HEK293T (cell line): Measurements from ENCODE around the gene SCRN1.

Experiments
- ARNT ChIP-seq: fragments of 450-650 bp; IDR thresholded peaks from 2 replicates; pipeline ENCODE4 v1.6.1; 2017; ENCODE audit warnings: mild to moderate bottlenecking
- FOXA1 ChIP-seq: fragments of 450-650 bp; IDR thresholded peaks from 2 replicates; pipeline ENCODE4 v1.6.1; 2016; ENCODE audit warnings: mild to moderate bottlenecking
- FOXK2 ChIP-seq: fragments of 450-650 bp; IDR thresholded peaks from 2 replicates; pipeline ENCODE4 v1.6.1; 2016; ENCODE audit warnings: mild to moderate bottlenecking
- FOXM1 ChIP-seq: fragments of 450-650 bp; IDR thresholded peaks from 2 replicates; pipeline ENCODE4 v1.6.1; 2017; ENCODE audit warnings: mild to moderate bottlenecking, borderline replicate concordance
- NFRKB ChIP-seq: fragments of 450-650 bp; IDR thresholded peaks from 2 replicates; pipeline ENCODE4 v1.6.1; 2016; ENCODE audit warnings: mild to moderate bottlenecking, moderate library complexity
- SP1 ChIP-seq: fragments of 450-650 bp; IDR thresholded peaks from 2 replicates; pipeline ENCODE4 v1.6.1; 2017

GRCh38 chr7:29926216-29926615 is 63.4 kb downstream of the SCRN1 start:
- TF ChIP-seq FOXM1, result no peak
- no peak for TF ChIP-seq ARNT
- TF ChIP-seq SP1, result no peak
- no peak for TF ChIP-seq FOXK2
- TF ChIP-seq FOXA1, result no peak
- TF ChIP-seq NFRKB, result no peak
